ENCODE results near the gene PARN.

GRCh38 chr16:14559809-14560241, 70.2 kb downstream of the PARN start:
- no peak for TF ChIP-seq CTCF (IDR thresholded peaks at IDR 0.05; ENCODE audit: low read depth, low read length, poor library complexity, severe bottlenecking)
- no peak for TF ChIP-seq EZH2phosphoT487 (IDR thresholded peaks at IDR 0.05; ENCODE audit: borderline replicate concordance, low read length)

Measured in DOHH2 (cell line).